ENCODE data around the gene C6orf89.

- TF ChIP-seq CTCF (IDR thresholded peaks at IDR 0.05) (no peak), POLR2A (IDR thresholded peaks at IDR 0.05) (no peak)
These were observed 42.8 kb downstream of the C6orf89 start for GRCh38 chr6:36928547-36928918.

Data from suprapubic skin (tissue), 3 donors.